ENCODE measurements around the gene SMYD3.

DNA sequence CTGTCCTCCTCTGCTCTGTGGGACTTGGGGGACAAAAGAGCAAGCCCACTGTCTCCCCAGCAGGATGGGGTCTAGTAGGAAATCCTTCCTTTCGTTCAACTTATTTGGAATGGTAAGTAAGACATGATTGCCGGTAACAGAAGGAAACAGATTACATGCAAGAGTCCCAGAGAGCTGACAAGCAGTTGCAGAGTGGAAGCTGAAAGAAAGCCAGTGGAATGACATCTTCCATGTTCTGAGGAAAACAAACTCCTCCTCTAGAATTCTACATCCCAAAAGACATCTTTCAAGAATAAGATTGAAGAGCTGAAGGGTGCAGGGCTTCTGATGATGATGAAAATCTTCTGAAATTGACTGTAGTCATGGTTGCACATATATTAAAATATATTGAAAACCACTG lies 732.9 kb downstream of the SMYD3 start:
- TF ChIP-seq CTCF (IDR thresholded peaks at IDR 0.05) = no peak
- TF ChIP-seq POLR2A (IDR thresholded peaks at IDR 0.05) = no peak
